ENCODE results near the gene PITRM1. TPM values are rescaled to one million over a fixed set of nuclear protein-coding genes. Genes with fewer than 3 reads are reported as not detected.

PITRM1 gene
- total RNA-seq, 2 donors from 2014 or later = 52.2 to 54.0 TPM

GRCh38 chr10:3129581-3130340, 42.8 kb downstream of the PITRM1 start:
- intact Hi-C loops (cut with DNase I, micrococcal nuclease) = no loop called here
- DNase-seq (no peak), ATAC-seq (no peak)

- no peak for DNase-seq
- intact Hi-C loops (cut with DNase I, micrococcal nuclease) = no loop called here
- ATAC-seq = no peak
These were observed 44.0 kb downstream of the PITRM1 start for GRCh38 chr10:3128379-3129130.

- intact Hi-C loops (cut with DNase I, micrococcal nuclease) = no loop called here
- ATAC-seq (no peak), DNase-seq (no peak)
These were observed 44.7 kb downstream of the PITRM1 start for GRCh38 chr10:3127921-3128320.

GRCh38 chr10:3126741-3127346, 45.7 kb downstream of the PITRM1 start:
- DNase-seq = peak; percentile 56
- peak; percentile 80 for ATAC-seq
- intact Hi-C loops (cut with DNase I, micrococcal nuclease) = no loop called here

- DNase-seq (no peak), ATAC-seq (no peak)
- intact Hi-C loops (cut with DNase I, micrococcal nuclease) = no loop called here
These were observed 46.3 kb downstream of the PITRM1 start for GRCh38 chr10:3126249-3126648.

- intact Hi-C loops (cut with DNase I, micrococcal nuclease) = no loop called here
- no peak for ATAC-seq
- no peak for DNase-seq
These were observed 46.9 kb downstream of the PITRM1 start for GRCh38 chr10:3125527-3126170.

- ATAC-seq (no peak), DNase-seq (no peak)
- intact Hi-C loops (cut with DNase I, micrococcal nuclease) = no loop called here
These were observed 48.0 kb downstream of the PITRM1 start for GRCh38 chr10:3124412-3125175.

GRCh38 chr10:3123571-3124411, 48.8 kb downstream of the PITRM1 start:
- ATAC-seq (no peak), DNase-seq (no peak)
- intact Hi-C loops (cut with DNase I, micrococcal nuclease) = no loop called here

- intact Hi-C loops (cut with DNase I, micrococcal nuclease) = no loop called here
- DNase-seq (no peak), ATAC-seq (no peak)
These were observed 49.9 kb downstream of the PITRM1 start for GRCh38 chr10:3122486-3123205.

- ATAC-seq = no peak
- intact Hi-C loops (cut with DNase I, micrococcal nuclease) = no loop called here
- DNase-seq = no peak
These were observed 50.5 kb downstream of the PITRM1 start for GRCh38 chr10:3122034-3122433.

- ATAC-seq = no peak
- DNase-seq = no peak
- intact Hi-C loops (cut with DNase I, micrococcal nuclease) = no loop called here
These were observed 52.7 kb downstream of the PITRM1 start for GRCh38 chr10:3119796-3120459.

GRCh38 chr10:3118641-3119091, 53.9 kb downstream of the PITRM1 start:
- peak; percentile 88 for ATAC-seq
- intact Hi-C loops (cut with DNase I, micrococcal nuclease) = no loop called here
- peak; percentile 66 to 80 for DNase-seq

- no peak for DNase-seq
- intact Hi-C loops (cut with DNase I, micrococcal nuclease) = no loop called here
- ATAC-seq = no peak
These were observed 55.1 kb downstream of the PITRM1 start for GRCh38 chr10:3117486-3117885.

GRCh38 chr10:3116508-3117100, 56.0 kb downstream of the PITRM1 start:
- ATAC-seq (no peak), DNase-seq (no peak)
- intact Hi-C loops (cut with DNase I, micrococcal nuclease) = no loop called here

- intact Hi-C loops (cut with DNase I, micrococcal nuclease) = no loop called here
- DNase-seq (no peak), ATAC-seq (no peak)
These were observed 56.9 kb downstream of the PITRM1 start for GRCh38 chr10:3115685-3116084.

- intact Hi-C loops (cut with DNase I, micrococcal nuclease) = no loop called here
- DNase-seq (no peak), ATAC-seq (no peak)
These were observed 59.2 kb downstream of the PITRM1 start for GRCh38 chr10:3113343-3113720.
